GM18511 (cell line): Measurements from ENCODE around the gene ATP8B3.
"Not testable (repeated sequence)": the region's sequence is repeated elsewhere in the genome, so short reads cannot be mapped to it uniquely, and the experiment has no call there.

Experiments
- ATAC-seq: cut with Tn5 transposase; IDR thresholded peaks from one replicate; pipeline ENCODE4 v1.9.1; 2021; ENCODE audit warnings: mild to moderate bottlenecking, moderate library complexity; ENCODE audit not compliant: unreplicated experiment

ATP8B3 gene

DNA sequence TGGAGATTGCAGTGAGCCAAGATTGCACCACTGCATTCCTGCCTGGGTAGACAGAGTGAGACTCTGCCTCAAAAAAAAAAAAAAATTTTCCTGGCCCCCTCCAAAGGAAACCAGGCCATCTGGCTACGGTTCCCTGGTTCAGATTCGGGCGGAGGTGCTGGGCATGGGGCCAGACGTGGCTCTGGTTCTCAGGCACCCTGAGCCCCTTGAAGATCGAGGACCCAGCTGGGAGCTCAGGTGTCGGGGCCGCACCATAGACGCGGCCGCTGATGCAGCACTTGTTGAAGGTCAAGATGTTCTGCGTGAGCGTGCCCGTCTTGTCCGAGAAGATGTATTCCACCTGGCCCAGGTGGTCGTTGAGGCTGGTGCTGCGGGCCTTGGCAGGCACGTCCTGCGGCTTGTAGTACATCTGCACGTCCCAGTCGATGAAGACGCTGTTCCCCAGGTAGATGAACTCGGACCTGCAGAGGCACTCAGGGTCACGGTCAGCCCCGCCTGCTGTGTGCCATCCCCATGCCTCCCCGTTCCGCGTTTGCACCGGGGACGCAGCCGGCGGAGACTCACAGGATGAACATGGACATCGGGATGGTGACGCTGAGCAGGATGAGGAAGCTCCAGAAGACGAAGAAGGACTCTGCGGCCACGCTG is 12.3 kb downstream of the ATP8B3 start:
- no peak for ATAC-seq

DNA sequence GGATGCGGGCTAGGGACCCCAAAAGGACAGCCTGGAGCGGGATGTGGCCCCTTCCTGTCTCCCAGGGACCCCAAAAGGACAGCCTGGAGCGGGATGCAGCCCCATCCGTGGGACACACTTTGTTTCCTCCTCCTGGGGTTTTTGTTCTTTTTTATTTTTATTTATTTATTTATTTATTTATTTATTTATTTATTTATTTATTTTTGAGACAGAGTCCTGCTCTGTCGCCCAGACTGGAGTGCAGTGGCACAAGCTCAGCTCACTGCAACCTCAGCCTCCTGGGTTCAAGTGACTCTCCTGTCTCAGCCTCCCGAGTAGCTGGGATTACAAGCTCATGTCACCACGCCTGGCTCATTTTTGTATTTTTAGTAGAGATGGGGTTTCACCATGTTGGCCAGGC is 14.8 kb downstream of the ATP8B3 start:
- ATAC-seq: not testable (repeated sequence)

DNA sequence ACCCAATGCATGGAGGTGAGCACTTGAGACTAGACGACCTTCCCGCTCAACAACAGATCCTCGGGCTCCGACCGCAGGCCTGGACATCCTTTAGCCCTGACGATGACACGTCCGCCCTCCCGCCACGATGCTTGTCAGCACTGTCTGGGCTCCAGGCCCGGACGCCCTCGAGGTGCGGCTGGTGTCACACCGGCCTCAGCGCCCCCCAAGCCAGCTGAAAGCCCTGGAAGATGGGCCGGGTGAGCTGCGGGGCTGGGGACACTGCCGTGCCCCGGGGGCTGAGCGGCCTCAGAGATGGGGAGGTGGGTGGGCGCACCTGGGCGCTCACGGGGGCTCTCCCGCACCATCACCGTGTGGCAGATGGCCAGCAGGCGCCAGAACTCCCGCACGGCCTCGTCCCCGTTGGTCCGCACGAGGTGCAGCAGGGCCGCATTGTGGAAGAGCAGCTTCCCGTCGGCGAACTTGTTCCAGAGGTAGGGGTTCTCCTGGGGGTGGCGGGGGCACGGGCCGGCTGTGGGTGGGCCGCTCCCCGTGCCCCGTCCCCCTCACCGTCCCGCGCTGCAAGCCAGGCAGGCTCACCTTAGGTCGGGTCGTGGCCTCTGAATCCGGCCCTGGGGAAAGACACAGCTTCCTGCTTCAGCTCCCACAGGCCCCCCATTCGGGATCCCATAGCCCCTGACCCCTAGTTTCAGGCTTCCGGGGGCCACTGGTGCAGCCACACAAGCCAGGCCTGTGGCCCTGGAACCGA is 15.5 kb downstream of the ATP8B3 start:
- ATAC-seq: no peak

DNA sequence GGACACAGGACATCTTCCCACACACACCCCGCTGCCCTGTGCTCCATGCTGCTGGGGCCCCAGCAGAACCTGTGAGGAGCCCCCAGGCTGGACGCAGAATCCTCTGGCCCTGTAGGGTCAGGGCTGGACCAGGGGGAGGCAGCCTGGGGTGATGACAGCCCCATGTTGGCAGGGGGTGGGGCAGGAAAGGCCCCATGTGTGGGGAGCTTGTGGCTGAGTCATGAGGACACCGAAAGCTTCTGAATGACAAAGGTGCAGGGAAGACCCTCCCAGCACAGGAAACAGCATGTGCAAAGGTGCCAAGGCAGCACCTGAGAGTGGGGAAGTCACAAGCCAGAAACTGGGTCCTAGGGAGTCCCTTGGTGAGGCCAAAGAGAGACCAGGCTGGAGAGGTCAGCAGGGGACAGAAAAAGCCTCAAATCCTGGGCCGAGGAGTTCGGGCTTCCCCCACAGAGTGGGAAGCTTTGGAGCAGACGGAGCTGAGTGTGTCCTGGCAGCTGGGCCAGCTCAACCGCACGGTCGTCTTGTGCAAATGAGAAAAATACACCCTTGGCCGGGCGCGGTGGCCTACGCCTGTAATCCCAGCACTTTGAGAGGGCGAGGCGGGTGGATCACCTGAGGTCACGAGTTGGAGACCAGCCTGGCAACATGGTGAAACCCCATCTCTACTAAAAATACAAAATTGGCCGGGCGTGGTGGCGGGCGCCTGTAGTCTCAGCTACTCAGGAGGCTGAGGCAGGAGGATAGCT is 17.5 kb downstream of the ATP8B3 start:
- no peak for ATAC-seq

DNA sequence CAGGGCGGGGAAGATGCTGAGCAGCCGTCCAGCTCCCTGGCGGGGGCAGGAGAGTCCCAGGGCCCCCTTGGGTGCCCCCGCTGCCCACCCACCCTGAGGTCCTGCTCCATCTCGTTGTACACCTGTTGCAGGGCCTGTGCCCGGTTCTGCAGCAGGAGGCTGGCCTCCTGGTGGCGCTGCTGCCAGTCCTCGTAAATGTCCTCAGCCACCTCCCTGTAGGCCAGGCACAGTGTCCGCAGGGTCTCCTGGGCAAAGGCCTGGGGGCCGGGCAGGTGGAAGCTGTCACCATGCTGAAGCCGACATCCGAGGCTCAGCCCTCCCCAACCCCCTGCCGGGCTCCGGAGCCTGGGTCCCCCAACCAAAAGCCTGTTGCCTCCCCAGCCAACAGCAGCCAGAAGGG is 20.2 kb downstream of the ATP8B3 start:
- ATAC-seq: no peak

DNA sequence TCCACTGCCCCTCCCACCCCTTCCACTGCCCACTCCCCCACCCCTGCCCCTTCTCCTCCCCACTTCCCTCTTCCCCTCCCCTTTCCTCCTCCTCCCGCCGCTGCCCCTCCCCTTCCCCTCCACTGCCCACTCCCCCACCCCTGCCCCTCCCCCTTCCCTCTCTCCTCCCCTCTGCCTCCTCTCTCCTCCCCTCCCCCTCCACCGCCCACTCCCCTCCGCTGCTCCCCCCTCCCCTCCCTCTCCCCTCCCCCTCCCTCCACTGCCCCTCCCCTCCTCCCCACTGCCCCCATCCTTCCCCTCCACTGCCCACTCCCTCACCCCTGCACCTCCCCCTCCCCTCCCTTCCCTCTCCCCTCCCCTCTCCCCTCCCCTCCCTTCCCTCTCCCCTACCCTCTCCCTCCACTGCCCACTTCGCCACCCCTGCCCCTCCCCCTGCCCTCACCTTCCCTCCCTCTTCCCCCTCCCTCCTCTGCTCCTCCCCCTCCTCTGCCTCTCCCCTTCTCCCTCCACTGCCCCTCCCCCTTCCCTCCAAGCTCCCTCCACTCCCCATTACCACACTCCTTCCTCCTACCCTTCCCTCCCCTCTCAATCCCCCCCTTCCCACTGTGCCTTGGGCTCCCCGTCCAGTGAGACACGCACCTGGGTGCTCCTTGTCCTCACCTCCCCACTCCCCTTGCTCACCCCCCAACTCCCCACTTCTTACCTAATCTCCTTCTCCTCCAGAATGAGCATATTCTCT is 21.9 kb downstream of the ATP8B3 start:
- no peak for ATAC-seq

DNA sequence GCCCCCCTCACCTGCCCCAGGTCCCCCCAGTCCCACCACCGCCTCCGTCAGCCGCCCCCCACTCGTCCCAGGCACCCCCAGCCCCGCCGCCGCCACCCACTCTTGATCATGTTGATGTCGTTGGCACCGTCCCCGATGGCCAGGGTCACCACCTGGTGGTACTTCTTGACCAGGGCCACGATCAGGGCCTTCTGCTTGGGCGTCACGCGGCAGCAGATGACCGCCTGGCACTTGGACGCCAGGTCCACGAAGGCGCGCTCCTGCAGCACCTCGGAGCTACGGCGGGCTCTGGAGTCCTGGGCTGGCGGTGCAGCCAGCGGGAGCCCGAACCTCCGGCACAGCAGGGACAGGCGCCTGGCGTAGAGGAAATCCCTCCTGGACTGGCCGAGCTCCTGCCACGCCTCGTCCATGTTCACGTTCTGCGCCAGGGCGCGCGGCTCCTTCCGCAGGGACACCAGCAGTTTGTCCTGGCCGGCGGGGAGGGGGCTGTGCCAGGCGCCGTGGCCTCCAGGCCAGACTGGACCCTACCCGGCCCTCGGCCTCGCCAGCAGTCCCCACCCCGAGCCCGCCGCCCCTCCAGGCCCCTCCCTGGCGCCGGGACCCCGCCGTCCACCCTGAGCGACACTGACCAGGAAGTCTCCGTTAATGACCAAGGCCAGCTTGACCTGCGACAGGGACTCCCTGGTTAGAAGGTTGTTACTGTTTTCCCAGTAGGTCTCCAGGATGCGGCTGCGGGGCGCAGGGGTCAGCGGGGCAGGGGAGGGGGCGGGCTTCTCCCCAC is 22.6 kb downstream of the ATP8B3 start:
- ATAC-seq: no peak

DNA sequence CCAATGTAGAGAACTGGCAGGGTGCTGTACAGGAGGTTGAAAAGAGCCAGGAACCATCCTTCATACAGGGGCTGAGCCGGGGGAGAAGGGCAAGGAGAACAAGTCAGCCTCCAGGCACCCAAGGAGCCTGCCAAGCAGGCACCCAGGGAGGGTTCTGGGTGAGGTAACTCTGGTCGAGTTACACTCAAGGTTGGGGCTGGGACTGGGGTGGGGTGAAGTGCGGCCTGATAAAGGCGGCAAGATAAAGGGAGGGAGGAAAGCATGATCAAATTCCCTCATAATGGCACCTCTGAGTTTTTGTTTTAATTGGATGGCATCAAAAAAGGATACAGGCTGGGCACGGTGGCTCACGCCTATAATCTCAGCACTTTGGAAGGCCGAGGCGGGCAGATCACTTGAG is 25.0 kb downstream of the ATP8B3 start:
- no peak for ATAC-seq

DNA sequence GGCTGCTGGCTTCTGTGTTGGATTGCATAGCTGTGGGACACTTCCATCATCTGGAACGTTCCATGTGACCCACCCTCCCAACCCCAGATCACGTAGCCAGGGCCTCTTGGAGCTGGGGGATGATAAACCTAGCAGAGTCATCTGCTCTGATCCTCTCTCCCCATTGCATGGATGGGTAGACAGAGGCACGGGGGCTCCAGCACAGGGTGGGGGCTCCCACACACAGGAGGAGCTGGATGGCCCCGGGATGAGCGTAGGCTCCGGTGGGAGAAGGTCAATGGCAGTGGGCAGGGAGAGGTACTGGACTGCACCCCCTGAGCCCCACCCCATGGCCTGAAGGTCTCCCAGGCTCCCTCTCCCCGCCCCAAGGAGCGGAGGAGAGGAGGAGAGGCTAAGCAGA is 25.4 kb downstream of the ATP8B3 start:
- ATAC-seq: no peak

DNA sequence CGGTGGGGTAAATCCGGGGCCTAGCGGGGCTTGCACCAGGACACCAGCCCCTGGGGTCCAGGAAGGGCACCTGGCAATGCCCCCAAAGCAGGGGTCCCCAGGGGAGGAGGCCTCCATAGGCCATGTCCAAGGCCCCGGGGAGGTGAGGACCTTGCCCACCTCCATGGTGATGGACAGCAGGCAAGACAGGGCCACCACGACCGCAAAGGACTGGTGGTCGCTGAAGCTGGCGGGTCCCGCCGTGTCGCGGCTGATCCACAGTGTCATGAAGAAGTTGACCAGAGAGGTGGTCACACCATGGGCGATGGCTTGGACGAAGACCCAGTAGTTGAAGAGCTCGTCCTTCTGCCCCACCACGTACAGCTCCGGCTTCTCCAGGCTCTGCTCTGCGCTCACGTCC is 26.8 kb downstream of the ATP8B3 start:
- ATAC-seq: no peak

DNA sequence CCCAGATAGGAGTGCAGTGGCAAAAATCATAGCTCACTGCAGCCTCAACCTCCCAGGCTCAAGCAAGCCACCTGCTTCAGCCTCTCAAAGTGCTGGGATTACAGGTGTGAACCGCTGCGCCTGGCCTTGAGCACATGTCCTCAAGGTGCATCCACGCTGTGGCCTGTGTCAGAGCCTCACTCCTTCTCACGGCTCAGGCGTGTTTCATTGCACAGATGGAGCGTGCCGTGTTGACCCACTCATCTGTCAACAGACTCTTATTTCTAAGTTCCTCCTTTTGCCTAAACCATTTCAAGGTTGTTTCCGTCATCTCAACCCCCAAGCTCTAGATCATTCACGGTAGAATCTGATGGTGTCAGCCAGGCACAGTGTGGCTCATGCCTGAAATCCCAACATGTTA is 28.2 kb downstream of the ATP8B3 start:
- ATAC-seq: no peak

DNA sequence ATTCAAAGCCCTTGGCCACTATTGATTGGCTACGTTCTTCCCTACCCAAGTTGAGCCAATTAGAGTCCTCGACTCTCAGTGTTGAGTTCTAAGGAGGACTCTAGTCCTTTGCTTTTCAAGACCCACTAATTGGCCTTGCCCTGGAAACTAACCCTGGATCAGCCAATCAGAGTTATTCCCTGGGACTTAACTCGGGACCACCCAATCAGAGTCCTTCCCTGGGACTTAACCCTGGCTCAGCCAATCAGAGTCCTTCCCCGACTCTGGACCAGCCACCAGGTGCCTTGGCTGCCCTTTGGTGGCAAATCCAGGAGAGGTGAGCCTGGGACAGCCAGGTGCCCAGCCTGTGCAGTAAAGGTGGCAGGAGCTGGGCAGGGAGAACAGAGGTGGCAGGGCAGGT is 28.7 kb downstream of the ATP8B3 start:
- ATAC-seq: no peak

DNA sequence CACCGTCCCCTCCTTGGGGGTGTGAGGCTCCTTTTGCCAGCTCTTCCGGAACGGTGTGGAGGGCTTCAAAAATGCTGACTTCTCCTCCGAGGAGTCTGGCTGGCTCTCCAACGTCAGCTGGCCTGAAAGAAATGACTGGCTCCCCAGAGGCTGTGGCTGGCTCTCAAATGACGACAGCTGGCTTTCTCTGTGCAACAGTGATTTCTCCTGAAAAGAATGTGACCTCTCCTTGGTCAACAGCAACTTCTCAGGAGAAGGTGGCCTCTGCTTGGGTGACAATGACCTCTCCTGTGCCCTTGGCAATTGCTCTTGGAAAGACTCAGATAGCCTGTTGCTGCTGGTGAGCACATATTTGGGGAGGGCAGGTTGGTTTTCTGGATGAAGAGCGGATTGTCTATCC is 29.6 kb downstream of the ATP8B3 start:
- no peak for ATAC-seq

DNA sequence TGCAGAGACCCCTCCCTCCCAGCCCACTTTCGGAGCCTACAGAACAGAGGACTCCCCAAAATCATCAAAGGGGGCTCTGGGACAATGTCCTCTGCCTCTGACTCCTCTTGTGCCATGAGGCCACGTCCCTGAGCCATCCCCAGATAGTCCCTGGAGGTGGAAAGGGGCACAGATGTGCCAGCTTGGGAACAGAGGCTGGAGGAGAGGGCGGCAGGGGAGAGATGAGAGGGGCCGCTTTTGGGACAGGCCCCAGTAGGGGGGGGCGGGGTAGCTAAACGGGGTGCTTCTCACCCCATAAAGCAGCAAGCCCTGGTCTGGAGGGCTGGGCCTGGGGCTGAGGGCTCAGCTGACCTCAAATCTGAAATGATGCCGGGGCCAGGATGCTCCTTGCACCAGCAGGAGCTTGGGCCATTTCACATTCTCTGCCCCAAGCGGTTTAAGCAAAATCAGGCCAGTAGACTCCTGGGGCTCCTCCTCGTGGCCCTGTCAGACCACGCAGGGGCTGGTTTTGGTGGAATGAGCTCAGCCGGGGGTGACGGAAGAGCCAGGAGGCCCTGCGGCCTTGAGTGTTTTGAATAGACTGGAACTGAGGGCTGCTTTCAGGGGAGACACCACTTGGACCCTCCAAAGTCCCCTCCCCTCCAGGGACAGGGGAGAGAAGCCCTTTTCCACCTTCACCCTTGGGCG is 31.7 kb downstream of the ATP8B3 start:
- ATAC-seq: no peak

DNA sequence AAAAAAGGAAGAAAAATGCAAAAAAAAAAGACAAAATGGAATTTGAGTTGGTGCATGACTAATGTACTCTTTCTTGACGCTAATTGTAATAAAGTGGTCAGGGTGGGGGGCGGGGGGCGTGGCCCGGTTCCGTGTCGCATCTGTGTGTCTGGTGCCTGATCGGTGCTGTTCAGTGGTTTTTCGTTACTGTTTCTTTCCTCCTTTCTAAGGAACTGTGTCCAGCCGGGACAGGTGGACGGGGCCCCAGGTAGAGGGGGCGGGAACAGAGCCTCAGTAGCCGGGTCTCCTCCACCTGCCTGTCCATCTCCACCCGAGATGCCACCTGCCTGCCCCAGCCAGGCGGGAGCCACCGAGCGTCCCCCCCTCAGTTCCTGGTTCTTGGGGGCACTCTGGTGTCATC is 32.5 kb downstream of the ATP8B3 start:
- no peak for ATAC-seq

DNA sequence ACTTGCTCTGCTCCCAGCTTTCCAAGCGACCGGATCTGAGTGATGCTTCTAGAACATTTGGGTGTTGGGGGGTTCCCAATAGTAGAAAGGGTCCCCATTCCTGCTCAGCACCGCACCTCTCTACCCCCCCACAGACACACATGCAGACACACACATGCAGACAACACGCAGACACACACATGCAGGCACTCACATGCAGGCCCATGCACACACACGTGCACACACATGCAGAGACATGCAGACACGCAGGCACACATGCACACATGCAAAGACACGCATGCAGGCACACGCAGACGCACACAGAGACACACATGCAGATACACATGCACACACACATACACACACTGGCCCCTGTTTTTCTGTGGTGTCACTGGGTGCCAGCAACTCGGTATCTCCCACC is 34.9 kb downstream of the ATP8B3 start:
- no peak for ATAC-seq

DNA sequence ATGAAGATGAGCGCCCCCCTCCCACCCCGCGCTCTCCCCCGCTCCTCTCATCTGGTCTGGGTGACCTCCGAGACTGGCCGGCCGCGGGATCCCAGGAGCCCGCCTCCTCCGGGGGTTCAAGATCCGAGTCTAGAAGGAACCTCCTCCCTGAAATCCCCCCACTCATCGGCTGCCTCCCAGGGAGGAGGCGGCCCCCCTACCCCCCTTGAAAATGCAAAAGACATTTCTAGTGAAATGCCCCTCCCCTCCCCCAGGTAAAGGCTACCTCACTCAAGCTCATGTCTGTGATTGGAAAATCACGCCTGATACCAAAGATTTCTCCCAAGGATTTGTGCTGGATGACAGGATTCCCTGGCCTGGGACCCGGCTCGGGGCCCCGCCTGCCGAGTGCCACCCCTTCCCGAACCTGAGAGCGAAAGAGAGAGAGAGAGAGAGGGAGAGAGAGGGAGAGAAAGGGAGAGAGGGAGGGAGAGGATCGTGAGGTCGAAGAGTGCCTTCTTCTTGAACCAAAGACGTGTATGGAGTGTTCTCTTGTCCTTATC is 35.4 kb downstream of the ATP8B3 start:
- ATAC-seq: no peak

DNA sequence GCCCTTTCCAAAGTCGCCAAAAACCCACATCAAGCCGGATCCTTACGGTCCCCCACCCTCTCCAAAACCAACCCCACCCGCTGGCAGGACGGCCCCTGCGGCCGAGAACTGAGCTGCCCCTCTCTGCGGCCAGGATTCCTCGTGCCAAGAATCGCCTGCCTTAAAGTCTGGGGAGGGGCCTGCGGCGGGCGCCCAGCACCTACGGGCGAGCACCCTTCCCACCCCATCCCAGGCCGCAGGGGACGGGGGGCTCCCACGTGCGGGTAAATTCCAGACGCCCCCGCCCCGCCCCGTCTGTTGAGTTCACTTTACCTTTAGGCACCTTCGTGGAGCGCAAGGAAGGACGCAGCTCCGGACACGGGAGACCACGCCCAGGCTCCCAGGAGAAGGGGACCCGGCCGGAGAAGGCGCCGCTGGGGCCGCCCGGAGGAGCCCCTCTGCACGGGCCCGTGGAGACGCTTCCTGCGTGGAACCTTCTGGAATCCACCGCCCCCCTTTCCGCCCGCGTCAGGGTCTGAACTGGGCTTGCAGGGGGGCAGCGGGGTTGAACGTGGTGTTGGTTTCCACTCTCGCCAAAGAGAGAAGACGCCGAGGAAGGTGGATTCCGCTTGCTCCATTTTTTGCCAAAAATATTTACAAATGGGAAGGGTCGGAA is 36.0 kb downstream of the ATP8B3 start:
- ATAC-seq: no peak
